H9 (cell line): ENCODE measurements around the gene WBP1. TPM values are rescaled to one million over a fixed set of nuclear protein-coding genes. Genes with fewer than 3 reads are reported as not detected.
A peak's percentile ranks its signal among the peaks of the same experiment; 100 is the strongest.

ENCODE experiments used
- DNase-seq: peaks from one replicate; pipeline ENCODE4 v3.0.0-alpha.2; 2017
- H2AFZ ChIP-seq: one replicate; pipeline ENCODE4 v1.6.1; 2013; ENCODE audit warnings: mild to moderate bottlenecking, low read length, control low read depth, moderate library complexity
- H2AK5ac ChIP-seq: 2 replicates; pipeline ENCODE4 v1.6.1; 2013; ENCODE audit warnings: low read length, control low read depth, mixed read lengths; ENCODE audit not compliant: insufficient read length
- H2BK120ac ChIP-seq: one replicate; pipeline ENCODE4 v1.6.1; 2013; ENCODE audit warnings: low read depth, mild to moderate bottlenecking, low read length, control low read depth, inconsistent platforms; ENCODE audit not compliant: poor library complexity, severe bottlenecking
- H2BK12ac ChIP-seq: 2 replicates; pipeline ENCODE4 v1.6.1; 2013; ENCODE audit warnings: low read length, control low read depth, mixed read lengths, low read depth; ENCODE audit not compliant: insufficient read length
- H2BK15ac ChIP-seq: 2 replicates; pipeline ENCODE4 v1.6.1; 2013; ENCODE audit warnings: low read depth, low read length, control low read depth
- H2BK20ac ChIP-seq: one replicate; pipeline ENCODE4 v1.6.1; 2013; ENCODE audit warnings: low read depth, mild to moderate bottlenecking, low read length, control low read depth, inconsistent platforms; ENCODE audit not compliant: poor library complexity, severe bottlenecking
- H2BK5ac ChIP-seq: 2 replicates; pipeline ENCODE4 v1.6.1; 2013; ENCODE audit warnings: low read length, control low read depth, mixed read lengths; ENCODE audit not compliant: insufficient read length
- H3K14ac ChIP-seq: 2 replicates; pipeline ENCODE4 v1.6.1; 2013; ENCODE audit warnings: low read length, control low read depth; ENCODE audit not compliant: insufficient read depth
- H3K18ac ChIP-seq: 2 replicates; pipeline ENCODE4 v1.6.1; 2013; ENCODE audit warnings: low read depth, mild to moderate bottlenecking, mixed read lengths, low read length, control low read depth; ENCODE audit not compliant: insufficient read length
- H3K23ac ChIP-seq: 2 replicates; pipeline ENCODE4 v1.6.1; 2013; ENCODE audit warnings: low read length, control low read depth, mixed read lengths, low read depth; ENCODE audit not compliant: insufficient read length
- H3K23me2 ChIP-seq: 2 replicates; pipeline ENCODE4 v1.6.1; 2013; ENCODE audit warnings: low read depth, mild to moderate bottlenecking, mixed read lengths, low read length, control low read depth; ENCODE audit not compliant: insufficient read length, poor library complexity, severe bottlenecking
- H3K27ac ChIP-seq: 2 replicates; pipeline ENCODE4 v1.5.1; 2013; ENCODE audit warnings: low read length, control low read depth, mixed read lengths, low read depth; ENCODE audit not compliant: insufficient read length
- H3K27me3 ChIP-seq: 2 replicates; pipeline ENCODE4 v1.6.1; 2013; ENCODE audit warnings: low read length, control low read depth, inconsistent platforms; ENCODE audit not compliant: insufficient read depth
- H3K4ac ChIP-seq: 2 replicates; pipeline ENCODE4 v1.6.1; 2013; ENCODE audit warnings: low read depth, mild to moderate bottlenecking, control low read depth, inconsistent platforms, low read length, moderate library complexity
- H3K4me1 ChIP-seq: 2 replicates; pipeline ENCODE4 v1.6.1; 2013; ENCODE audit warnings: low read length, control low read depth, inconsistent platforms; ENCODE audit not compliant: insufficient read depth
- H3K4me2 ChIP-seq: 2 replicates; pipeline ENCODE4 v1.6.1; 2013; ENCODE audit warnings: low read length, control low read depth, mixed read lengths; ENCODE audit not compliant: insufficient read length, insufficient read depth
- H3K56ac ChIP-seq: 2 replicates; pipeline ENCODE4 v1.6.1; 2013; ENCODE audit warnings: low read depth, mild to moderate bottlenecking, mixed read lengths, low read length, control low read depth; ENCODE audit not compliant: insufficient read length
- H3K79me1 ChIP-seq: 2 replicates; pipeline ENCODE4 v1.6.1; 2013; ENCODE audit warnings: low read depth, mild to moderate bottlenecking, moderate library complexity, low read length, control low read depth, inconsistent platforms; ENCODE audit not compliant: insufficient read depth, poor library complexity, severe bottlenecking
- H3K79me2 ChIP-seq: 2 replicates; pipeline ENCODE4 v1.6.1; 2013; ENCODE audit warnings: low read length, control low read depth, inconsistent platforms; ENCODE audit not compliant: insufficient read depth
- H3K9ac ChIP-seq: 2 replicates; pipeline ENCODE4 v1.6.1; 2013; ENCODE audit warnings: low read length, control low read depth, mixed read lengths; ENCODE audit not compliant: insufficient read length; ENCODE audit errors: extremely low read depth
- H3K9me3 ChIP-seq: one replicate; pipeline ENCODE4 v1.6.1; 2013; ENCODE audit warnings: low read depth, low read length, inconsistent platforms; ENCODE audit not compliant: control insufficient read depth
- H3T11ph ChIP-seq: one replicate; pipeline ENCODE4 v1.6.1; 2013; ENCODE audit warnings: mild to moderate bottlenecking, low read length, control low read depth, inconsistent platforms
- H4K20me1 ChIP-seq: one replicate; pipeline ENCODE4 v1.6.1; 2013; ENCODE audit not compliant: control insufficient read depth, insufficient read length, insufficient read depth
- H4K5ac ChIP-seq: 2 replicates; pipeline ENCODE4 v1.6.1; 2013; ENCODE audit warnings: low read depth, mild to moderate bottlenecking, mixed read lengths, low read length, control low read depth; ENCODE audit not compliant: insufficient read length
- H4K8ac ChIP-seq: replicated peaks from 2 replicates; pipeline ENCODE4 v1.6.1; 2013; ENCODE audit warnings: low read length, control low read depth, mixed read lengths, low read depth; ENCODE audit not compliant: insufficient read length
- H4K91ac ChIP-seq: 2 replicates; pipeline ENCODE4 v1.6.1; 2013; ENCODE audit warnings: low read depth, mild to moderate bottlenecking, moderate library complexity, mixed read lengths, low read length, control low read depth; ENCODE audit not compliant: insufficient read length
- H3K27ac Mint-ChIP-seq, 3 experiments: 2 replicates in 2 of 3; 3 replicates in 1 of 3; pipeline ENCODE4 v1.8.0; 2020 to 2021; ENCODE audit warnings: mixed read lengths in 3 of 3, mild to moderate bottlenecking in 1 of 3, moderate library complexity in 1 of 3
- H3K27me3 Mint-ChIP-seq: 2 replicates; pipeline ENCODE4 v1.8.0; 2021; ENCODE audit warnings: low read depth, mild to moderate bottlenecking, moderate library complexity, mixed read lengths
- H3K36me3 Mint-ChIP-seq, 3 experiments: 2 replicates in 2 of 3; 3 replicates in 1 of 3; pipeline ENCODE4 v1.8.0; 2020 to 2021; ENCODE audit warnings: low read depth in 3 of 3, mixed read lengths in 3 of 3; ENCODE audit not compliant: insufficient read depth in 1 of 3
- H3K4me1 Mint-ChIP-seq, 2 experiments: 2 replicates each; pipeline ENCODE4 v1.8.0; 2020; ENCODE audit warnings: mixed read lengths in 2 of 2
- H3K4me3 Mint-ChIP-seq, 2 experiments: 2 replicates in 1 of 2; 3 replicates in 1 of 2; pipeline ENCODE4 v1.8.0; 2020 to 2021; ENCODE audit warnings: mild to moderate bottlenecking in 2 of 2, mixed read lengths in 2 of 2, moderate library complexity in 1 of 2
- H3K9me3 Mint-ChIP-seq, 2 experiments: 2 replicates in 1 of 2; 3 replicates in 1 of 2; pipeline ENCODE4 v1.8.0; 2020; ENCODE audit warnings: mild to moderate bottlenecking in 2 of 2, mixed read lengths in 2 of 2, moderate library complexity in 1 of 2
- CTCF ChIP-seq: fragments of 200-600 bp; sonication (generic); conservative IDR thresholded peaks from 3 replicates; pipeline ENCODE4 v1.8.0; 2021; ENCODE audit warnings: antibody characterized with exemption, mild to moderate bottlenecking
- WGBS: extraction: QIAGEN DNeasy Blood & Tissue Kit; methylation state at CpG from one replicate; pipeline ENCODE4 v1.1.7; 2013; ENCODE audit warnings: missing lambda C conversion rate, low lambda C conversion rate, mixed read lengths; ENCODE audit not compliant: insufficient read length; ENCODE audit errors: extremely low coverage; 5-methylcytosine and 5-hydroxymethylcytosine counted together
- total RNA-seq: library from RNA; stranded (reverse); gene quantifications from 2 replicates; pipeline ENCODE4 v1.2.1, GENCODE V29; 2021

WBP1 gene
- total RNA-seq, 1 experiment from 2014 or later = 82.1 TPM

DNA sequence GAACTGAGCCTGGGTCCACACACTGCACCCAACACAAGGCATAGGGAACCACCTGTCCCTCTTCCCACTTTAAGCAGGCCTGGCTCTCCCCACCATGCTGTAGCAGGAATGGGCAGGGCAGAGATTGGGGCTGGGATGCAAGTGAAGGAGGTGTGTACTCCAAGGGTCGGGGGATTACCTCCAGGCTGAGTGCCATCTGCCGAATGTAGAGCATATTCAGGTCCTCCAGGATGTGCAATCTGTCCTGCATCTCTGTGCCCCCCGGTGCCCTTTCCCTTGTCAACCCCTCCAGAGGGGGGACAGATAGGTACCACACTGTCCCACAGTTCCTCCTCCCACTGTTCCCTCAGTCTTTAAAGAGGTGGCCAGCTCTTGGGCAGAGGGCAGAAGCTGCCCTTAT, 18.9 kb upstream of the WBP1 start:
- no peak overlapping the region for H3K4ac ChIP-seq
- H3K9ac ChIP-seq = peak overlapping the region; percentile 5
- H3K9me3 Mint-ChIP-seq = no peaks in the 10 kb centered on the region
- H2AFZ ChIP-seq = no peak overlapping the region
- no CpG with 5 or more reads among the region's 3 CpGs for WGBS
- H2BK12ac ChIP-seq = no peak overlapping the region
- no peak overlapping the region for H2BK5ac ChIP-seq
- peaks cover 7% of the 10 kb centered on the region for H3K79me1 ChIP-seq
- peaks cover 11% of the 10 kb centered on the region for H3K23me2 ChIP-seq
- no peak for TF ChIP-seq CTCF
- no peaks in the 10 kb centered on the region for H3K9me3 ChIP-seq
- no peak for DNase-seq
- H2BK120ac ChIP-seq = no peak overlapping the region
- no peak overlapping the region for H4K8ac ChIP-seq
- no peak overlapping the region for H2BK20ac ChIP-seq
- no peak overlapping the region for H3K27ac ChIP-seq
- H3K36me3 Mint-ChIP-seq = peaks cover 11 to 32% (median 23%) of the 10 kb centered on the region in 3 experiments
- no peak overlapping the region for H3K18ac ChIP-seq
- H4K20me1 ChIP-seq = no peaks in the 10 kb centered on the region
- H3T11ph ChIP-seq = no peak overlapping the region
- no peak overlapping the region for H2AK5ac ChIP-seq
- H4K5ac ChIP-seq = no peak overlapping the region
- peak overlapping the region in 2 of 3 experiments; percentile 14 to 55; a peak in 1 of 7 replicates for H3K27ac Mint-ChIP-seq
- no peak overlapping the region for H3K56ac ChIP-seq
- peak overlapping the region; percentile 95 to 99 for H3K4me3 Mint-ChIP-seq
- no peaks in the 10 kb centered on the region for H3K27me3 ChIP-seq
- peak overlapping the region; percentile 80 for H3K4me2 ChIP-seq
- no peak overlapping the region for H2BK15ac ChIP-seq
- H3K14ac ChIP-seq = no peak overlapping the region; the same call in 1 of the 2 replicates
- peaks cover 21% of the 10 kb centered on the region; the same call in 1 of the 2 replicates for H3K79me2 ChIP-seq
- H3K4me1 ChIP-seq = peaks cover 3% of the 10 kb centered on the region; the same call in 1 of the 2 replicates
- no peak overlapping the region for H3K23ac ChIP-seq
- H3K4me1 Mint-ChIP-seq = peaks cover 31 to 43% of the 10 kb centered on the region in 2 experiments
- H4K91ac ChIP-seq = no peak overlapping the region
- peaks cover 6% of the 10 kb centered on the region for H3K27me3 Mint-ChIP-seq
